ENCODE data around the gene SLC16A3. TPM values are rescaled to one million over a fixed set of nuclear protein-coding genes. Genes with fewer than 3 reads are reported as not detected.

The SLC16A3 gene
- total and polyA plus RNA-seq, 2 experiments from 2014 or later, result 3.5 to 10.6 TPM

- Mint-ChIP-seq H3K9me3 (no peaks in the 10 kb centered on the region), H3K27ac (no peak overlapping the region), H3K27me3 (ENCODE audit: insufficient read depth, low read depth, poor library complexity) (peaks cover 17% of the 10 kb centered on the region), H3K4me1 (peaks cover 29% of the 10 kb centered on the region), H3K36me3 (ENCODE audit: low read depth) (no peaks in the 10 kb centered on the region), H3K4me3 (no peak overlapping the region)
- TF ChIP-seq CREB1 (CRISPR knock-in tag; IDR thresholded peaks at IDR 0.05; ENCODE audit: low read depth) (no peak), ETS1 (IDR thresholded peaks at IDR 0.05) (no peak), ZNF331 (CRISPR knock-in tag; IDR thresholded peaks at IDR 0.05; ENCODE audit: low read depth) (no peak), NANOG (IDR thresholded peaks at IDR 0.05; ENCODE audit: borderline replicate concordance) (no peak), ZNF114 (CRISPR knock-in tag; IDR thresholded peaks at IDR 0.05) (no peak), JUNB (IDR thresholded peaks at IDR 0.05; ENCODE audit: unreplicated experiment) (no peak), POLR2AphosphoS5 (IDR thresholded peaks at IDR 0.05; ENCODE audit: low read depth) (no peak), CTCF (conservative IDR thresholded peaks at IDR 0.05; ENCODE audit: low read depth in 2 of 2) (no peak), STAT1 (IDR thresholded peaks at IDR 0.05; ENCODE audit: unreplicated experiment) (no peak), REST (IDR thresholded peaks at IDR 0.05; ENCODE audit: unreplicated experiment) (no peak), EZH2 (IDR thresholded peaks at IDR 0.05; ENCODE audit: low read depth, unreplicated experiment) (no peak), ZNF462 (CRISPR knock-in tag; IDR thresholded peaks at IDR 0.05) (no peak), EZH2phosphoT487 (IDR thresholded peaks at IDR 0.05; ENCODE audit: unreplicated experiment) (no peak)
- Histone ChIP-seq H3K36me3 (ENCODE audit: insufficient read depth) (no peaks in the 10 kb centered on the region), H3K27ac (ENCODE audit: low read depth) (no peak overlapping the region), H3K4me1 (ENCODE audit: insufficient read depth) (peaks cover 4% of the 10 kb centered on the region; the same call in 1 of the 2 replicates), H3K9me2 (ENCODE audit: insufficient read depth) (no peaks in the 10 kb centered on the region), H2AFZ (no peak overlapping the region), H4K20me1 (replicated peaks; ENCODE audit: insufficient read depth) (peaks cover 5% of the 10 kb centered on the region; the same call in 1 of the 2 replicates), H3K27me3 (ENCODE audit: insufficient read depth) (no peaks in the 10 kb centered on the region), H3K79me2 (replicated peaks; ENCODE audit: insufficient read depth) (no peaks in the 10 kb centered on the region), H3K4me2 (no peak overlapping the region), H3K4me3 (no peak overlapping the region), H3F3A (replicated peaks; ENCODE audit: low read depth) (0 out of 2 replicates have a peak, but pooled peaks cover 14% of the 10 kb centered on the region)
- ATAC-seq, result no peak
- no peak for DNase-seq (ENCODE audit: low spot score)
These were observed 51.7 kb downstream of the SLC16A3 start for GRCh38 chr17:82280537-82280936.

All from GM23338 (cell line).